A204.1 (cell line): ENCODE results near the gene CES2.
A peak's percentile ranks its signal among the peaks of the same experiment; 100 is the strongest.
"Not testable (repeated sequence)": the region's sequence is repeated elsewhere in the genome, so short reads cannot be mapped to it uniquely, and the experiment has no call there.

ENCODE experiments used
- FAIRE-seq: peaks from 2 replicates; lab custom pipeline; 2012; peaks lifted over from hg19 to GRCh38; lab: Jason Lieb, UNC

CES2 gene

GRCh38 chr16:66934839-66935313 lies 440 bp upstream of the CES2 start:
- not testable (repeated sequence) for FAIRE-seq

DNA sequence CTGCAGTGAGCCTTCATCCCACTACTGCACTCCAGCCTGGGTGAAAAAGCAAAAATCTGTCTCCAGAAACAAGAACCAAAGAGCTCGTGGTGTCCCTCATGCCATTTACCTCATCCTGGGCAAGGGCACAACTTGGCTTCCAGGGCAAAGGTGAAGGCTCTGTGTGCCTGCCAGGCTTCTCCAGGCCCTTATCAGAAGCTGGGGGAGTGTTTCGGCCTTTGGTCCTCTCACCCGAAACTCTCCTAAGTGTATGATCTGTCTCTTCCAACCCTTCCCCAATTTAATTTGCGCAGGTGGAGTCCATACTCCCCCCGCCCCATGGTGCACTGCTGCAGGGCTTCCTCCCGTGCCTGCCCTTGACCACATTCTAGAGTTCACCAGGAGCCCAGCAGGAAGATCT lies 1.1 kb downstream of the CES2 start:
- FAIRE-seq, result no peak

- no peak for FAIRE-seq
Observed at GRCh38 chr16:66936889-66937554, 1.7 kb downstream of the CES2 start.

- FAIRE-seq, result no peak
Observed at GRCh38 chr16:66937725-66938337, 2.5 kb downstream of the CES2 start.

- FAIRE-seq, result no peak
Observed at GRCh38 chr16:66939366-66939765, 4.0 kb downstream of the CES2 start.

GRCh38 chr16:66940236-66940635 lies 4.9 kb downstream of the CES2 start:
- no peak for FAIRE-seq

- no peak for FAIRE-seq
Observed at GRCh38 chr16:66942981-66943380, 7.7 kb downstream of the CES2 start.

GRCh38 chr16:66943426-66944053 lies 8.2 kb downstream of the CES2 start:
- no peak for FAIRE-seq

- FAIRE-seq, result no peak
Observed at GRCh38 chr16:66944054-66944441, 8.7 kb downstream of the CES2 start.

DNA sequence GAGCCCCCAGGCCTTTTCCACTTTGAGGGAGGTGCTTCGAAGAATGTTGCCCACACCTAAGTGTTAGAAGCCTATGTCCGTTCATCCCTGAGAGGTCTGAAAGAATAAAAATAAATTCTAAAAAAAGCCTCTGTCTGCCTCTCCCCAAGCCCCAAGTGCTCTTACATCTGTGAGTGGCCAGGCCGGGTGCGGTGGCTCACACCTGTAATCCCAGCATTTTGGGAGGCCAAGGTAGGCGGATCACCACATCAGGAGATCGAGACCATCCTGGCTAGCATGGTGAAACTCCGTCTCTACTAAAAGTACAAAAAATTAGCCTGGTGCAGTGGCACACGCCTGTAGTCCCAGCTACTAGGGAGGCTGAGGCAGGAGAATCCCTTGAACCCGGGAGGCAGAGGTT lies 9.7 kb downstream of the CES2 start:
- FAIRE-seq, result not testable (repeated sequence)

- no peak for FAIRE-seq
Observed at GRCh38 chr16:66945939-66946338, 10.6 kb downstream of the CES2 start.

DNA sequence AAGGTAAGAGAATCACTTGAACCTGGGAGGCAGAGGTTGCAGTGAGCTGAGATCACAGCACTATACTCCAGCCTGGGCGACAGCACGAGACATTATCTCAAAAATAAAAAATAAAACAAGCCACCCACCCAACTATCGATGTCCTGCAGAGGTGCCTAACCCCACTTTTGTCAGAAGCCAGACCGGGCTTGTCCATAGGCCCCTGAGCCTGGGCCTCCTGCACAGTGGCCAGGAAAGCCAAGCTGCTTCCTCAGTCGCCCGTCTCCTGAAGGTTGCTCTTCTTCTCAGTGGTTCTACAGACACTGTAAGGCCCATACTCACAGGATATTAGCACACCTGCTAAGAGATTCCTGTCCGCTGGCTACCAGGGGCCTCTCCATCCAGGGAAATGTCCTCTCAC lies 11.2 kb downstream of the CES2 start:
- no peak for FAIRE-seq

GRCh38 chr16:66946974-66947301 lies 11.6 kb downstream of the CES2 start:
- FAIRE-seq, result no peak

DNA sequence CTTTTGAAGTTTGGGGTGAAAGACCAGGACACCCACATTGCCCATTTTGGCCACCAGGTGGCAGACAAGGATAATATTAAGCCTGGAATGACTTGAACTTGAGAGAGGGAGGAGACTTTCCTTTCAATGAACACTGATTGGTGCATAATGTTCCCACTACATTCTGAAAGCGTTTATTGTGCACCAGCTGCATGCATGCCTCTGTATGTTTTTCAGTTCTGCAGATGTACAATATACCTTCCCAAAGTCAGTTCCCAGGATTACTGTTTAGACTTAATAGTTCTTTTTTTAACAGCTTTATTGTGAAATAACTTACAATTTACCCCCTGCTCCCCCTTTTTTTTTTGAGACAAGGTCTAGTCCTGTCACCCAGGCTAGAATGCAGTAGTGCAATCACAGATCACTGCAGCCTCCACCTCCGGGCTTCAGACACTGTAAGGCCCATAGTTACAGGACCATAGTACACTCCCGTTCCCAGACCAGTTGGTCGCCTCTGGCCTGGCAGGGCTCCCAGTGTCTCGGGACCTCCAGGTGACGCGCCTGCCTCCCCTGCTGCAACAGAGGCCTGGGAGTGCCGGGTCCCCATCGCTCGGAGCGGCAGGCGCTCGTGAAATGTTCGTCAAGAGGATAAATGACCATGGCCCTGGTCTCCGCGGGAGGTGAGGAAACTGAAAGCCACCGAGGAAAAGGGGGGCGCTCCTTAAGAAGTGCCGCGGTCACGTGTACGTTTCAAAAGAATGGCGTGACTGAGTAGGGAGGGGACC lies 12.2 kb downstream of the CES2 start:
- peak; percentile 90 for FAIRE-seq

- no peak for FAIRE-seq
Observed at GRCh38 chr16:66948134-66948836, 13.0 kb downstream of the CES2 start.

DNA sequence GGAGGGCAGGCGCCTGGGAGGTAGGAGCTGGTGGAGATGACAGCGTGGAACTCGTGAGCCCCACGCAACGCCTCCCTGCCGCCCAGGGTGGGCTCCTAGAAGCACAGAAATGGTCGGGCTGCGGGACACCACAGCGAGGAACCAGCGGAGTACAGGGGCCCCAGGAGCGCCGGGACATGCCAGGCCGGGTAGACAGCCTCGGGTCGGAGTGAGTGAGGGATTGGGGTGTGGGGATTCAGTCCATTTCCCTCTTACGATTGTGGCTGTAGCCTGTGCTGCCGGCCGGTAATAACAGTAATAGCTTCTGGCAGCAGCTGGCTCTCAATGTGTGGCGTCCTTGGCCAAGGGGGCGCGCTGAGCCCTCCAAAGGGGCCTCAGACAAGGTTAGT lies 13.5 kb downstream of the CES2 start:
- no peak for FAIRE-seq

- FAIRE-seq, result no peak
Observed at GRCh38 chr16:66949472-66949871, 14.2 kb downstream of the CES2 start.

DNA sequence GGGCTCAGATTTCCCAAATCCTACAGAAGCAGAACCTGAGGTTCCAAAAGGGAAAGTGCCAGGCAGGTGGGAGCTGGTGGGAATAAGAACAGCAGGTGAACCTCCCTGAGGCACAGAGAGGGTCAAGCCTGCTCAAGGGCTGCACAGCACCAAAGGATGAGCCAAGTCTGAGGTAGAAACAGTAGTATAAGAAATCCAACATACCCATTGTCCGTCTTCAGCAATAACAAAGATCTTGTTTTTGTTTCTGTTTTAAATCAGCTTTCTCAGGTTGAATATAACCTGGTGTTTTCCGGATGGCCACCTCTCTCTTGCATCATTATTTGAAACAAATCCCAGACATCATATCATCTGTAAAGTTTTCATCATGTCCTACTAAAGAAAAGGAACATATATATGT lies 15.1 kb downstream of the CES2 start:
- no peak for FAIRE-seq

DNA sequence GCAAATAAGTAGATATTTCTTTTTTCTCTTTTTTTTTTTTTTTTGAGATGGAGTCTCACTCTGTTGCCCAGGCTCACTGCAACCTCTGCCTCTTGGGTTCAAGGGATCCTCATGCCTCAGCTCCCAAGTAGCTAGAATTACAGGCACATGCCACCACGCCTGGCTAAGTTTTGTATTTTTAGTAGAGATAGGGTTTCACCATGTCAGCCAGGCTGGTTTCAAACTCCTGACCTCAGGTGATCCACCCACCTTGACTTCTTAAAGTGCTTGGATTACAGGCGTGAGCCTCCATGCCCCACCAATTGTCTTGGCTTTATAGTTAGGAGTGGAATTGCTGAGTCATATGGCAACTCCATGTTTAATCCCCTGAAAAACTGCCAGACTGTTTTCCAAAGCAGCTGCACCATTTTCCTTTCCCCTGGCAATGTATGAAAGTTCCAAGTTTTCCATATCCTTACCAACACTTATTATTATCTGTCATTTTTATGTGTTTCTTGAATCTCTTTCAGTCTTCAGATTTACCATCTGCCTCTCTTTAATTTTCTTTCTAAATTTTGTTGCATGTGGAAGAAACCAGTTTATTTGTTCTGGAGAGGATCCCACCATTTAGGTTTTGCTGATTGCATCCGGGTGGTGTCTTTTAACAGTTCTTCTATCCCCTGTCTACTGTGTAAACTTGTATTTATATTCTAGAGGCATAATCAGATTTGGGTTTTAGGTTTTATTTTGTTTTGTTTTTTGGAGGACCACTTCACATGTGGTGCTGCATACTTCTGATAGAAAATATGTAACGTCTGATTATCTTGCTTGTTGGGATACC lies 15.9 kb downstream of the CES2 start:
- no peak for FAIRE-seq

GRCh38 chr16:66952430-66953110 lies 17.3 kb downstream of the CES2 start:
- FAIRE-seq, result no peak
